HepG2 (cell line): ENCODE data around the gene POLR3GL. TPM values are rescaled to one million over a fixed set of nuclear protein-coding genes. Genes with fewer than 3 reads are reported as not detected.

Experiments
- ATAC-seq: fragments of 200-7000 bp; cut with Tn5 transposase; 3 replicates; pipeline ENCODE4 v1.9.1; 2020; ENCODE audit warnings: mild to moderate bottlenecking, moderate library complexity
- BruUV-seq: library from RNA; stranded (reverse); fragments of 400-500 nt; replicated peaks from 2 replicates; lab custom pipeline; 2021; lab: Mats Ljungman, UMichigan
- CTCF ChIA-PET: fragments of 300-600 bp; formaldehyde crosslinking; extraction: SDS; loops from one replicate; lab custom pipeline; 2021; ENCODE audit warnings: low total read pairs, inconsistent platforms, low intra/inter-chr PET ratio; lab: Yijun Ruan, JAX
- POLR2A ChIA-PET: fragments of 350-600 bp; sonication (Branson Sonifier 250); formaldehyde crosslinking; loops from one replicate; lab custom pipeline; 2020; ENCODE audit warnings: antibody characterized with exemption, inconsistent platforms; lab: Yijun Ruan, JAX
- DNase-seq: peaks from one replicate; pipeline ENCODE4 v3.0.0-alpha.2; 2015; ENCODE audit warnings: low spot score
- FAIRE-seq: peaks from 3 replicates; lab custom pipeline; 2011; peaks lifted over from hg19 to GRCh38; lab: Jason Lieb, UNC
- H2AFZ ChIP-seq: one replicate; pipeline ENCODE4 v1.6.1; 2011; ENCODE audit warnings: low read length, inconsistent platforms
- H3K27ac ChIP-seq: fragments of 300-600 bp; 3 replicates; pipeline ENCODE4 v1.8.0; 2011; ENCODE audit warnings: mixed run types, mild to moderate bottlenecking, mixed read lengths, low read length, inconsistent platforms; ENCODE audit not compliant: insufficient read depth; ENCODE audit errors: extremely low read length
- H3K27me3 ChIP-seq, 2 experiments: fragments of 200-600 bp in 1 of 2; 2 replicates in 1 of 2; 3 replicates in 1 of 2; pipeline versions ENCODE4 v1.6.0 to v1.8.0; 2011; ENCODE audit warnings: low read length in 2 of 2, mild to moderate bottlenecking in 2 of 2, moderate library complexity in 2 of 2, inconsistent platforms in 1 of 2; ENCODE audit not compliant: insufficient read depth in 2 of 2, control insufficient read depth in 1 of 2
- H3K36me3 ChIP-seq, 2 experiments: fragments of 200-600 bp in 1 of 2; replicated peaks in 1 of 2; 2 replicates in 1 of 2; 3 replicates in 1 of 2; pipeline versions ENCODE4 v1.5.1 to v1.8.0; 2011; ENCODE audit warnings: low read length in 2 of 2, inconsistent platforms in 1 of 2; ENCODE audit not compliant: insufficient read depth in 2 of 2, control insufficient read depth in 1 of 2
- H3K4me1 ChIP-seq: 2 replicates; pipeline ENCODE4 v1.5.1; 2012; ENCODE audit warnings: low read length, inconsistent platforms; ENCODE audit not compliant: insufficient read depth
- H3K4me2 ChIP-seq: 2 replicates; pipeline ENCODE4 v1.6.0; 2011; ENCODE audit warnings: low read depth, low read length, inconsistent platforms
- H3K4me3 ChIP-seq, 3 experiments: fragments of 200-600 bp in 1 of 3; sonication (generic), shearing (Covaris generic) in 1 of 3; replicated peaks in 1 of 3; 2 replicates each; pipeline ENCODE4 v1.5.1; 2011 to 2016; ENCODE audit warnings: low read length in 3 of 3, inconsistent platforms in 2 of 3, low read depth in 2 of 3, mild to moderate bottlenecking in 2 of 3, control low read depth in 1 of 3, mixed read lengths in 1 of 3; ENCODE audit not compliant: insufficient read depth in 1 of 3
- H3K79me2 ChIP-seq: one replicate; pipeline ENCODE4 v1.6.1; 2011; ENCODE audit warnings: low read length, inconsistent platforms; ENCODE audit not compliant: insufficient read depth
- H3K9ac ChIP-seq: 2 replicates; pipeline ENCODE4 v1.6.0; 2011; ENCODE audit warnings: mild to moderate bottlenecking, low read depth, low read length, inconsistent platforms; ENCODE audit not compliant: insufficient read depth
- H3K9me3 ChIP-seq: 2 replicates; pipeline ENCODE4 v1.5.1; 2012; ENCODE audit warnings: mild to moderate bottlenecking, low read length
- H4K20me1 ChIP-seq: 2 replicates; pipeline ENCODE4 v1.6.0; 2011; ENCODE audit warnings: inconsistent platforms, mild to moderate bottlenecking, low read length, moderate library complexity; ENCODE audit not compliant: insufficient read depth
- DMAP1 ChIP-seq: IDR thresholded peaks from 2 replicates; pipeline ENCODE4 v1.6.1; 2016
- DR1 ChIP-seq: sonication (generic); formaldehyde crosslinking; IDR thresholded peaks from 2 replicates; pipeline ENCODE4 v1.8.0; 2021; ENCODE audit warnings: mild to moderate bottlenecking, missing genetic modification reagents, inconsistent platforms
- ISL2 ChIP-seq: sonication (generic); formaldehyde crosslinking; IDR thresholded peaks from 2 replicates; pipeline ENCODE4 v1.5.0; 2020; ENCODE audit warnings: missing genetic modification reagents
- KLF11 ChIP-seq: IDR thresholded peaks from 2 replicates; pipeline ENCODE4 v1.6.1; 2016; ENCODE audit warnings: missing compliant biosample characterization
- MAFK ChIP-seq, 2 experiments: IDR thresholded peaks in 1 of 2; conservative IDR thresholded peaks in 1 of 2; 2 replicates each; pipeline ENCODE4 v1.6.1; 2011; ENCODE audit warnings: improper control_type of control experiment in 2 of 2, low read length in 2 of 2
- ZBTB8A ChIP-seq: sonication (generic); formaldehyde crosslinking; IDR thresholded peaks from 2 replicates; pipeline ENCODE4 v1.4.0; 2020; ENCODE audit warnings: mild to moderate bottlenecking, low read depth, missing genetic modification reagents, borderline replicate concordance
- ZFX ChIP-seq: sonication (generic); formaldehyde crosslinking; IDR thresholded peaks from 2 replicates; pipeline ENCODE4 v1.4.0; 2020; ENCODE audit warnings: mild to moderate bottlenecking, low read depth, missing genetic modification reagents, moderate library complexity
- ZNF280D ChIP-seq: sonication (generic); formaldehyde crosslinking; IDR thresholded peaks from 2 replicates; pipeline ENCODE4 v1.5.1; 2020; ENCODE audit warnings: mild to moderate bottlenecking, missing genetic modification reagents
- ZNF296 ChIP-seq: sonication (generic); formaldehyde crosslinking; conservative IDR thresholded peaks from 2 replicates; pipeline ENCODE4 v1.5.0; 2020; ENCODE audit warnings: mild to moderate bottlenecking, missing genetic modification reagents
- ZNF761 ChIP-seq: sonication (generic); formaldehyde crosslinking; conservative IDR thresholded peaks from 2 replicates; pipeline ENCODE4 v1.4.0; 2020; ENCODE audit warnings: mild to moderate bottlenecking, missing genetic modification reagents
- WGBS: methylation state at CpG from one replicate; pipeline ENCODE4 v1.1.6; 2017; ENCODE audit warnings: low lambda C conversion rate; 5-methylcytosine and 5-hydroxymethylcytosine counted together
- in situ Hi-C: cut with HindIII; loops from 2 replicates; pipeline ENCODE4 v1.10.0; 2017; ENCODE audit warnings: low pct_unique_long_range_greater_than_20kb; ENCODE audit not compliant: extremely low pct_ligation_motif_present
- intact Hi-C: fragments of 100-400 bp; cut with micrococcal nuclease; formaldehyde crosslinking; loops from one replicate; pipeline ENCODE4 v1.10.0; 2022; ENCODE audit not compliant: unreplicated experiment
- polyA plus RNA-seq, 8 experiments: library from polyadenylated mRNA; depleted of rRNA in 3 of 8; stranded (reverse) in 7 of 8; unstranded in 1 of 8; fragments of >200 nt; fragmentation: Illumina TruSeq in 4 of 8; extraction: Trizol in 4 of 8; gene quantifications; 2 replicates each; pipeline versions ENCODE4 v1.2.1 to v1.2.3, GENCODE V29; 2011 to 2016; ENCODE audit warnings: low read depth in 4 of 8, missing spikeins in 1 of 8, mixed read lengths in 1 of 8; ENCODE audit not compliant: insufficient read depth in 1 of 8
- total RNA-seq, 5 experiments: library from RNA; depleted of rRNA; stranded (reverse); fragments of >200 nt; fragmentation: Illumina TruSeq; extraction: Trizol; gene quantifications; 2 replicates each; pipeline ENCODE4 v1.2.3, GENCODE V29; 2016; ENCODE audit warnings: low read depth in 1 of 5
- TF ChIP-seq, protein P1 (sequence below): sonication (generic); formaldehyde crosslinking; IDR thresholded peaks from 2 replicates; pipeline ENCODE4 v1.4.0; 2020; ENCODE audit warnings: missing genetic modification reagents, borderline replicate concordance

Gene POLR3GL
- total and polyA plus RNA-seq, 2 of the 13 experiments (the other 11 are each of a cell fraction or from before 2014, with no cell fraction given) = 11.5 to 12.4 TPM

- Histone ChIP-seq H3K4me1 (peaks cover 6% of the 10 kb centered on the region), H3K9me3 (no peaks in the 10 kb centered on the region), H3K79me2 (no peaks in the 10 kb centered on the region), H3K27me3 (no peaks in the 10 kb centered on the region), H3K27ac (no peak overlapping the region), H3K36me3 (peaks cover 3 to 17% of the 10 kb centered on the region in 2 experiments; a peak in 4 of 5 replicates), H2AFZ (no peak overlapping the region), H3K4me2 (no peak overlapping the region), H4K20me1 (no peaks in the 10 kb centered on the region), H3K4me3 (no peak overlapping the region), H3K9ac (no peak overlapping the region)
- POLR2A ChIA-PET = no interaction called here
- no TSS peak for BruUV-seq
- FAIRE-seq = no peak
- CTCF ChIA-PET = no interaction called here
- no peak for ATAC-seq
- intact Hi-C loops (no loop called here), in situ Hi-C loops (no loop called here)
- DNase-seq = no peak
- WGBS = 98% methylated on average over 6 of the region's 6 CpGs
- TF ChIP-seq MAFK (conservative IDR thresholded peaks at IDR 0.05 in 1 of 2, IDR thresholded peaks at IDR 0.05 in 1 of 2; ENCODE audit: low read length in 2 of 2) (peak in 1 of 2 experiments; percentile 34; a peak in 2 of 4 replicates), KLF11 (no peak)
Measured at GRCh38 chr1:145942871-145943270, 21.6 kb upstream of the POLR3GL start.

DNA sequence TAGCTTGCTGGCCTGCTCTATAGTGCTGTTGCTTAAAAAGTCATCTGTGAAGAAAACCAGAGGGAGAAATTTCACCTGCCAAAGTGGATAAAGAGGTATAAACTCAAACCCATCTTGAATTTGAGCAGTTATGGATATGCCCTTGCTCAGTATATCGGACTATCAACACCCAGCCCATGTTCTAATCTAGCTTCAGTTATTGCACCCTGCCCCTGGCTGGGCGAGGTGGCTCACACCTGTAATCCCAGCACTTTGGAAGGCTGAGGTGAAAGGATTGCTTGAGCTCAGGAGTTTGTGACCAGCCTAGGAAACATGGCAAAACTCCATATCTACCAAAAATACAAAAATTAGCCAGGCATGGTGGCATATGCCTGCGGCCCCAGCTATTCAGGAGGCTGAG is 20.0 kb upstream of the POLR3GL start:
- in situ Hi-C loops (no loop called here), intact Hi-C loops (no loop called here)
- no peak overlapping the region for H3K9ac ChIP-seq
- H2AFZ ChIP-seq = no peak overlapping the region
- BruUV-seq = no TSS peak
- ChIA-PET POLR2A (no interaction called here), CTCF (no interaction called here)
- DNase-seq = no peak
- H3K4me3 ChIP-seq = no peak overlapping the region
- no peaks in the 10 kb centered on the region for H3K79me2 ChIP-seq
- ATAC-seq = no peak
- peaks cover 3 to 20% of the 10 kb centered on the region in 2 experiments; a peak in 4 of 5 replicates for H3K36me3 ChIP-seq
- no peak for FAIRE-seq
- 96% methylated on average over 3 of the region's 3 CpGs for WGBS
- peaks cover 6% of the 10 kb centered on the region for H3K4me1 ChIP-seq
- TF ChIP-seq ZFX (no peak), ZNF761 (CRISPR knock-in tag) (no peak), ZNF280D (CRISPR knock-in tag) (no peak), DR1 (CRISPR knock-in tag) (no peak), ZNF296 (CRISPR knock-in tag) (no peak), ISL2 (CRISPR knock-in tag) (no peak), DMAP1 (CRISPR knock-in tag) (no peak), ZBTB8A (CRISPR knock-in tag) (no peak)
- TF ChIP-seq, protein P1, sequence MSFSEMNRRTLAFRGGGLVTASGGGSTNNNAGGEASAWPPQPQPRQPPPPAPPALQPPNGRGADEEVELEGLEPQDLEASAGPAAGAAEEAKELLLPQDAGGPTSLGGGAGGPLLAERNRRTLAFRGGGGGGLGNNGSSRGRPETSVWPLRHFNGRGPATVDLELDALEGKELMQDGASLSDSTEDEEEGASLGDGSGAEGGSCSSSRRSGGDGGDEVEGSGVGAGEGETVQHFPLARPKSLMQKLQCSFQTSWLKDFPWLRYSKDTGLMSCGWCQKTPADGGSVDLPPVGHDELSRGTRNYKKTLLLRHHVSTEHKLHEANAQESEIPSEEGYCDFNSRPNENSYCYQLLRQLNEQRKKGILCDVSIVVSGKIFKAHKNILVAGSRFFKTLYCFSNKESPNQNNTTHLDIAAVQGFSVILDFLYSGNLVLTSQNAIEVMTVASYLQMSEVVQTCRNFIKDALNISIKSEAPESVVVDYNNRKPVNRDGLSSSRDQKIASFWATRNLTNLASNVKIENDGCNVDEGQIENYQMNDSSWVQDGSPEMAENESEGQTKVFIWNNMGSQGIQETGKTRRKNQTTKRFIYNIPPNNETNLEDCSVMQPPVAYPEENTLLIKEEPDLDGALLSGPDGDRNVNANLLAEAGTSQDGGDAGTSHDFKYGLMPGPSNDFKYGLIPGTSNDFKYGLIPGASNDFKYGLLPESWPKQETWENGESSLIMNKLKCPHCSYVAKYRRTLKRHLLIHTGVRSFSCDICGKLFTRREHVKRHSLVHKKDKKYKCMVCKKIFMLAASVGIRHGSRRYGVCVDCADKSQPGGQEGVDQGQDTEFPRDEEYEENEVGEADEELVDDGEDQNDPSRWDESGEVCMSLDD (CRISPR knock-in tag) = no peak
- H3K27me3 ChIP-seq = no peaks in the 10 kb centered on the region
- no peaks in the 10 kb centered on the region for H4K20me1 ChIP-seq
- no peak overlapping the region for H3K27ac ChIP-seq
- no peak overlapping the region for H3K4me2 ChIP-seq
- H3K9me3 ChIP-seq = no peaks in the 10 kb centered on the region
